Activated B cell treated with CpG ODN at 0.5 μM for 24 hours (primary cell): ENCODE data around the gene GPATCH1. TPM values are rescaled to one million over a fixed set of nuclear protein-coding genes. Genes with fewer than 3 reads are reported as not detected.
A peak's percentile ranks its signal among the peaks of the same experiment; 100 is the strongest.
"Not testable (repeated sequence)": the region's sequence is repeated elsewhere in the genome, so short reads cannot be mapped to it uniquely, and the experiment has no call there.

Experiments
- ATAC-seq: fragments of 200-7000 bp; cut with Tn5 transposase; one replicate; pipeline ENCODE4 v1.10.0; 2021; ENCODE audit warnings: low read depth, mild to moderate bottlenecking, moderate library complexity
- CTCF ChIA-PET: fragments of 350-600 bp; sonication (Branson Sonifier 250); formaldehyde crosslinking; loops from one replicate; lab custom pipeline; 2021; ENCODE audit warnings: antibody characterized with exemption; lab: Charles Lee
- POLR2A ChIA-PET: fragments of 350-600 bp; sonication (Branson Sonifier 250); formaldehyde crosslinking; loops from one replicate; lab custom pipeline; 2021; ENCODE audit warnings: antibody characterized with exemption; lab: Charles Lee
- DNase-seq: peaks from one replicate; pipeline ENCODE4 v3.0.0; 2022
- H3K27ac Mint-ChIP-seq: one replicate; pipeline ENCODE4 v1.8.0; 2020; ENCODE audit warnings: mixed read lengths
- H3K27me3 Mint-ChIP-seq: one replicate; pipeline ENCODE4 v1.8.0; 2021; ENCODE audit warnings: mixed read lengths
- H3K36me3 Mint-ChIP-seq: one replicate; pipeline ENCODE4 v1.8.0; 2021; ENCODE audit warnings: low read depth, mixed read lengths
- H3K4me1 Mint-ChIP-seq: one replicate; pipeline ENCODE4 v1.8.0; 2021; ENCODE audit warnings: mixed read lengths
- H3K4me3 Mint-ChIP-seq: one replicate; pipeline ENCODE4 v1.8.0; 2020; ENCODE audit warnings: mild to moderate bottlenecking, mixed read lengths
- H3K9me3 Mint-ChIP-seq: one replicate; pipeline ENCODE4 v1.8.0; 2020; ENCODE audit warnings: mixed read lengths
- intact Hi-C: fragments of 100-400 bp; cut with micrococcal nuclease; formaldehyde crosslinking; loops from one replicate; pipeline ENCODE4 v1.15.1; 2024
- total RNA-seq: library from RNA; stranded (reverse); gene quantifications from 2 replicates; pipeline ENCODE4 v1.2.3, GENCODE V29; 2022
- TF ChIP-seq, protein P1 (sequence below): fragments of 200-600 bp; IDR thresholded peaks from one replicate; pipeline ENCODE4 v1.8.0; 2022; ENCODE audit warnings: antibody characterized with exemption, mild to moderate bottlenecking

GPATCH1 gene
- total RNA-seq, 1 donor from 2014 or later = 12.8 TPM

- DNase-seq = no peak
- no peaks in the 10 kb centered on the region for H3K27me3 Mint-ChIP-seq
- H3K36me3 Mint-ChIP-seq = peaks cover 60% of the 10 kb centered on the region
- intact Hi-C loops = no loop called here
- TF ChIP-seq, protein P1, sequence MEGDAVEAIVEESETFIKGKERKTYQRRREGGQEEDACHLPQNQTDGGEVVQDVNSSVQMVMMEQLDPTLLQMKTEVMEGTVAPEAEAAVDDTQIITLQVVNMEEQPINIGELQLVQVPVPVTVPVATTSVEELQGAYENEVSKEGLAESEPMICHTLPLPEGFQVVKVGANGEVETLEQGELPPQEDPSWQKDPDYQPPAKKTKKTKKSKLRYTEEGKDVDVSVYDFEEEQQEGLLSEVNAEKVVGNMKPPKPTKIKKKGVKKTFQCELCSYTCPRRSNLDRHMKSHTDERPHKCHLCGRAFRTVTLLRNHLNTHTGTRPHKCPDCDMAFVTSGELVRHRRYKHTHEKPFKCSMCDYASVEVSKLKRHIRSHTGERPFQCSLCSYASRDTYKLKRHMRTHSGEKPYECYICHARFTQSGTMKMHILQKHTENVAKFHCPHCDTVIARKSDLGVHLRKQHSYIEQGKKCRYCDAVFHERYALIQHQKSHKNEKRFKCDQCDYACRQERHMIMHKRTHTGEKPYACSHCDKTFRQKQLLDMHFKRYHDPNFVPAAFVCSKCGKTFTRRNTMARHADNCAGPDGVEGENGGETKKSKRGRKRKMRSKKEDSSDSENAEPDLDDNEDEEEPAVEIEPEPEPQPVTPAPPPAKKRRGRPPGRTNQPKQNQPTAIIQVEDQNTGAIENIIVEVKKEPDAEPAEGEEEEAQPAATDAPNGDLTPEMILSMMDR = no peak
- no peak overlapping the region for H3K4me3 Mint-ChIP-seq
- POLR2A ChIA-PET = interaction anchor here (0.5 kb wide), 1 partner anchor 142 kb away, joined by 4 read pairs; no protein-coding TSS in a partner anchor
- no peak overlapping the region for H3K27ac Mint-ChIP-seq
- no peak for ATAC-seq
- no peaks in the 10 kb centered on the region for H3K4me1 Mint-ChIP-seq
- CTCF ChIA-PET = interaction anchor here (1.4 kb wide), 1 partner anchor 143 kb away, joined by 7 read pairs; no protein-coding TSS in a partner anchor
- no peaks in the 10 kb centered on the region for H3K9me3 Mint-ChIP-seq
These were observed 37.7 kb downstream of the GPATCH1 start for GRCh38 chr19:33118643-33119042.

DNA sequence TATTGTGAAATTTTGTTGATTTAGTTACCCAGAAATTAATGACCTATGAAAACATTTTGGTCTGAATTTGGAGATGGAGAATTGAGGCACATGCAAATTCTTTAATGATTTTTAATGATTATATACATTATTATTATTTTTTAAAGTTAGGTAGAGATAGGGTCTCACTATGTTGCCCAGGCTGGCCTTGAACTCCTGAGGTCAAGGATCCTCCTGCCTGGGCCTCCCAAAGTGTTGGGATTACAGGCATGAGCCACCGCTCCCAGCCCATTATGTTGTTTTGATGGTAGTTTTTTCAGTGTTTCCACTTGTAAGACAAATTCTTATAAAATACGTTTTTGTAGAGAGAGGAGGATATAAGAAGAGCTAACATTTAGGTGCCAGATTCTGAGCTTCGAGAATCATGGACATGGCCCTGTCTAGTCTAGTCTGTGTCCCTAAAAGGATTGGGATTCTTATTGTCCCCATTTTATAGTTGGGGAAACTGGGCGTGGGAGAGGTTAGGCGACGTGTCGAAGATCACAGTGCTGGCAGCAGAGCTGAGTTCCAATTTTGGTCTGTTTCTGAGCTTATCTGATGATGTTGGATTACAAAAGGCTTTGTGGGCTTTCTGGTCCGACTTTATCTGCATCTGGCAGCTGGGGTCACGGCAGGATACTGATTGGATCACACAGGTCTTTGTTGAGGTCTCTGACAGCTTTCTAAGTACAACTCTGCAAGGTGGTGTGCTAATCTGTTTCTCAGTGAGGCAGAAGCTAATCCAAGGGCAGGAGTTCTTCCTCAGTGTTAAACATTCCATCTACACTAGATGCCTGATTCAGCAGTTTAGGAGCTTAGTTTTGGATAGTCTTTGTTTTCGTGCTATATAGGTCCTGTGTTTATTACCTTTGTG is 43.5 kb downstream of the GPATCH1 start:
- ATAC-seq (no peak), DNase-seq (no peak)
- TF ChIP-seq, protein P1 = no peak
- peaks cover 3% of the 10 kb centered on the region for H3K4me1 Mint-ChIP-seq
- POLR2A ChIA-PET = no interaction called here
- H3K9me3 Mint-ChIP-seq = no peaks in the 10 kb centered on the region
- H3K36me3 Mint-ChIP-seq = peaks cover 52% of the 10 kb centered on the region
- no peak overlapping the region for H3K27ac Mint-ChIP-seq
- intact Hi-C loops = no loop called here
- CTCF ChIA-PET = interaction anchor here (1.3 to 2.1 kb wide), 4 partner anchors 51 to 282 kb away, joined by 3 to 11 read pairs (median 6); no protein-coding TSS in a partner anchor
- H3K27me3 Mint-ChIP-seq = no peaks in the 10 kb centered on the region
- no peak overlapping the region for H3K4me3 Mint-ChIP-seq

- ChIA-PET CTCF (interaction anchor here (1.5 to 2.1 kb wide), 4 partner anchors 50 to 281 kb away, joined by 4 to 15 read pairs (median 10); no protein-coding TSS in a partner anchor), POLR2A (no interaction called here)
- no peak overlapping the region for H3K4me3 Mint-ChIP-seq
- peaks cover 63% of the 10 kb centered on the region for H3K36me3 Mint-ChIP-seq
- no peaks in the 10 kb centered on the region for H3K27me3 Mint-ChIP-seq
- H3K27ac Mint-ChIP-seq = no peak overlapping the region
- DNase-seq (peak; percentile 21), ATAC-seq (peak; percentile 87)
- intact Hi-C loops = loop anchor here (1.0 kb wide), 1 partner anchor 58 kb away; no protein-coding TSS in a partner anchor
- no peaks in the 10 kb centered on the region for H3K9me3 Mint-ChIP-seq
- H3K4me1 Mint-ChIP-seq = peaks cover 3% of the 10 kb centered on the region
- TF ChIP-seq, protein P1 = no peak
These were observed 45.0 kb downstream of the GPATCH1 start for GRCh38 chr19:33125929-33126388.

GRCh38 chr19:33126712-33127111 is 45.7 kb downstream of the GPATCH1 start:
- DNase-seq, H3K27ac Mint-ChIP-seq, POLR2A ChIA-PET, H3K4me1 Mint-ChIP-seq, H3K27me3 Mint-ChIP-seq, ATAC-seq, H3K4me3 Mint-ChIP-seq, H3K9me3 Mint-ChIP-seq: not testable (repeated sequence)
- H3K36me3 Mint-ChIP-seq = peaks cover 61% of the 10 kb centered on the region
- CTCF ChIA-PET = interaction anchor here (0.9 to 1.7 kb wide), 2 partner anchors 58 to 109 kb away, joined by 3 to 15 read pairs; no protein-coding TSS in a partner anchor
- intact Hi-C loops = loop anchor here (1.0 kb wide), 1 partner anchor 58 kb away; no protein-coding TSS in a partner anchor

DNA sequence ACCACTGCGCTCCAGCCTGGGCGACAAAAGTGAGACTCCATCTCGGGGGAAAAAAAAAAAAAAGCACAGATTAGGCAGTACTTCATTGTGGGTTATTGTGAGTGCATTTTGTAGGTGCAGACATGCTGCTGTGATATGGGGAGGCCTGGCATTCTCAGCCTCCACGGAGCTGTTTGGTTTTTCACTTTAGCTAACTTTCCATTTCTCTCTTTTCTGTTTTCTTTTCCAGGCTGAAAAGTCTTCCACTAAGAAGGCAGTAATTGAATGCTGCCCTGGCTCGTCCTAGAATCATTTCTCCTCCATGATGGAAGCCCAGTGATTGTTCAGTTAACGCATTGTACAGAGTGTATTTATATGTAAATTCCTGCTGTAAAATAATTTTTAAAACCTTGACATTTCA is 48.9 kb downstream of the GPATCH1 start:
- ChIA-PET POLR2A (no interaction called here), CTCF (no interaction called here)
- Mint-ChIP-seq H3K36me3 (peaks cover 45% of the 10 kb centered on the region), H3K4me1 (peaks cover 3% of the 10 kb centered on the region), H3K4me3 (no peak overlapping the region), H3K27ac (no peak overlapping the region), H3K9me3 (no peaks in the 10 kb centered on the region), H3K27me3 (no peaks in the 10 kb centered on the region)
- TF ChIP-seq, protein P1 = no peak
- DNase-seq (no peak), ATAC-seq (no peak)
- intact Hi-C loops = no loop called here
